Neuronal stem cell (in vitro differentiated cells): ENCODE results near the gene TRIM62.

Source experiments
- DNase-seq: peaks from one replicate; pipeline ENCODE4 v3.0.0-alpha.2; 2013; ENCODE audit warnings: low spot score
- H2AFZ ChIP-seq: one replicate; pipeline ENCODE4 v1.6.1; 2013; ENCODE audit warnings: mild to moderate bottlenecking, low read length, inconsistent platforms
- H2AK5ac ChIP-seq: 2 replicates; pipeline ENCODE4 v1.6.1; 2013; ENCODE audit warnings: low read depth, mild to moderate bottlenecking, inconsistent platforms, low read length, moderate library complexity, mixed read lengths
- H2BK120ac ChIP-seq: 2 replicates; pipeline ENCODE4 v1.6.1; 2013; ENCODE audit warnings: low read depth, mild to moderate bottlenecking, inconsistent platforms, low read length, moderate library complexity, mixed read lengths
- H2BK12ac ChIP-seq: one replicate; pipeline ENCODE4 v1.6.1; 2013; ENCODE audit warnings: low read length, inconsistent platforms
- H2BK15ac ChIP-seq: 2 replicates; pipeline ENCODE4 v1.6.1; 2013; ENCODE audit warnings: mild to moderate bottlenecking, low read length, inconsistent platforms, mixed read lengths
- H2BK5ac ChIP-seq: one replicate; pipeline ENCODE4 v1.6.1; 2013; ENCODE audit warnings: inconsistent platforms, mild to moderate bottlenecking, low read length, moderate library complexity
- H3K14ac ChIP-seq: one replicate; pipeline ENCODE4 v1.6.1; 2013; ENCODE audit warnings: low read length, inconsistent platforms
- H3K18ac ChIP-seq: 2 replicates; pipeline ENCODE4 v1.6.1; 2013; ENCODE audit warnings: low read length, inconsistent platforms
- H3K23ac ChIP-seq: 2 replicates; pipeline ENCODE4 v1.6.1; 2013; ENCODE audit warnings: low read depth, mild to moderate bottlenecking, mixed read lengths, low read length, inconsistent platforms; ENCODE audit not compliant: poor library complexity
- H3K27ac ChIP-seq: replicated peaks from 3 replicates; pipeline ENCODE4 v1.5.1; 2013; ENCODE audit warnings: low read length, inconsistent platforms
- H3K27me3 ChIP-seq, 3 experiments: 2 replicates each; pipeline ENCODE4 v1.6.1; 2013; ENCODE audit warnings: low read length in 3 of 3, mild to moderate bottlenecking in 2 of 3, inconsistent platforms in 1 of 3, low read depth in 1 of 3, mixed read lengths in 1 of 3, moderate library complexity in 1 of 3; ENCODE audit not compliant: control insufficient read depth in 3 of 3, insufficient read depth in 3 of 3
- H3K36me3 ChIP-seq, 2 donors: replicated peaks in 1 of 2; 2 replicates each; pipeline ENCODE4 v1.6.1; 2013; ENCODE audit warnings: low read length in 2 of 2; ENCODE audit not compliant: control insufficient read depth in 2 of 2, insufficient read depth in 2 of 2
- H3K4ac ChIP-seq: 2 replicates; pipeline ENCODE4 v1.6.1; 2013; ENCODE audit warnings: inconsistent platforms, mild to moderate bottlenecking, low read length, moderate library complexity
- H3K4me1 ChIP-seq, 2 donors: 1 replicate in 1 of 2; 2 replicates in 1 of 2; pipeline ENCODE4 v1.6.1; 2013; ENCODE audit warnings: low read length in 2 of 2, low read depth in 1 of 2; ENCODE audit not compliant: control insufficient read depth in 2 of 2, insufficient read depth in 1 of 2
- H3K4me2 ChIP-seq: one replicate; pipeline ENCODE4 v1.6.1; 2013; ENCODE audit warnings: mild to moderate bottlenecking, low read length, inconsistent platforms; ENCODE audit not compliant: insufficient read depth, poor library complexity, severe bottlenecking
- H3K4me3 ChIP-seq, 2 donors: 2 replicates each; pipeline ENCODE4 v1.5.1; 2013; ENCODE audit warnings: low read length in 2 of 2, mild to moderate bottlenecking in 2 of 2, inconsistent platforms in 1 of 2, moderate library complexity in 1 of 2
- H3K79me1 ChIP-seq: one replicate; pipeline ENCODE4 v1.6.1; 2013; ENCODE audit warnings: low read depth, mild to moderate bottlenecking, inconsistent platforms, low read length, moderate library complexity
- H3K9ac ChIP-seq: one replicate; pipeline ENCODE4 v1.6.1; 2013; ENCODE audit warnings: mild to moderate bottlenecking, low read depth, low read length, inconsistent platforms; ENCODE audit not compliant: poor library complexity
- H3K9me3 ChIP-seq, 2 donors: replicated peaks in 1 of 2; 2 replicates each; pipeline versions ENCODE3 to v1.6.1; 2013; ENCODE audit warnings: low read length in 2 of 2, mild to moderate bottlenecking in 2 of 2, inconsistent platforms in 1 of 2, low read depth in 1 of 2, mixed read lengths in 1 of 2, moderate library complexity in 1 of 2; ENCODE audit not compliant: control insufficient read depth in 2 of 2, insufficient read depth in 1 of 2
- H4K8ac ChIP-seq: one replicate; pipeline ENCODE4 v1.6.1; 2013; ENCODE audit warnings: low read depth, mild to moderate bottlenecking, inconsistent platforms, low read length, moderate library complexity
- H4K91ac ChIP-seq: one replicate; pipeline ENCODE4 v1.6.1; 2013; ENCODE audit warnings: low read length, low read depth, mild to moderate bottlenecking, inconsistent platforms; ENCODE audit not compliant: poor library complexity
- WGBS, 2 donors: extraction: QIAGEN DNeasy Blood & Tissue Kit; methylation state at CpG; one replicate each; pipeline ENCODE4 v1.1.7; 2013; ENCODE audit warnings: missing lambda C conversion rate in 2 of 2, mixed read lengths in 1 of 2; ENCODE audit not compliant: insufficient read length in 2 of 2, insufficient replicate concordance in 1 of 2; ENCODE audit errors: extremely low coverage in 2 of 2; 5-methylcytosine and 5-hydroxymethylcytosine counted together

Gene TRIM62

GRCh38 chr1:33150522-33150921 is 31.3 kb downstream of the TRIM62 start:
- H4K8ac ChIP-seq: no peak overlapping the region
- no peak overlapping the region for H2BK15ac ChIP-seq
- no peaks in the 10 kb centered on the region for H3K79me1 ChIP-seq
- no peaks in the 10 kb centered on the region for H3K27me3 ChIP-seq
- H3K9me3 ChIP-seq: no peaks in the 10 kb centered on the region
- no CpG with 5 or more reads among the region's 4 CpGs for whole genome bisulfite sequencing, 2 donors
- peaks cover 28 to 35% of the 10 kb centered on the region in 2 donors for H3K4me1 ChIP-seq
- H3K9ac ChIP-seq: no peak overlapping the region
- no peak overlapping the region for H3K4me2 ChIP-seq
- H3K4me3 ChIP-seq: no peak overlapping the region
- no peak overlapping the region for H2BK120ac ChIP-seq
- peak overlapping the region; percentile 2 for H2BK12ac ChIP-seq
- H3K4ac ChIP-seq: no peak overlapping the region
- no peak overlapping the region for H3K27ac ChIP-seq
- H3K23ac ChIP-seq: no peak overlapping the region
- peaks cover 2 to 70% of the 10 kb centered on the region in 2 donors for H3K36me3 ChIP-seq
- no peak overlapping the region for H2AK5ac ChIP-seq
- no peak overlapping the region for H3K14ac ChIP-seq
- H3K18ac ChIP-seq: peak overlapping the region; percentile 76
- no peak overlapping the region for H4K91ac ChIP-seq
- H2AFZ ChIP-seq: no peak overlapping the region
- no peak for DNase-seq
- H2BK5ac ChIP-seq: no peak overlapping the region

DNA sequence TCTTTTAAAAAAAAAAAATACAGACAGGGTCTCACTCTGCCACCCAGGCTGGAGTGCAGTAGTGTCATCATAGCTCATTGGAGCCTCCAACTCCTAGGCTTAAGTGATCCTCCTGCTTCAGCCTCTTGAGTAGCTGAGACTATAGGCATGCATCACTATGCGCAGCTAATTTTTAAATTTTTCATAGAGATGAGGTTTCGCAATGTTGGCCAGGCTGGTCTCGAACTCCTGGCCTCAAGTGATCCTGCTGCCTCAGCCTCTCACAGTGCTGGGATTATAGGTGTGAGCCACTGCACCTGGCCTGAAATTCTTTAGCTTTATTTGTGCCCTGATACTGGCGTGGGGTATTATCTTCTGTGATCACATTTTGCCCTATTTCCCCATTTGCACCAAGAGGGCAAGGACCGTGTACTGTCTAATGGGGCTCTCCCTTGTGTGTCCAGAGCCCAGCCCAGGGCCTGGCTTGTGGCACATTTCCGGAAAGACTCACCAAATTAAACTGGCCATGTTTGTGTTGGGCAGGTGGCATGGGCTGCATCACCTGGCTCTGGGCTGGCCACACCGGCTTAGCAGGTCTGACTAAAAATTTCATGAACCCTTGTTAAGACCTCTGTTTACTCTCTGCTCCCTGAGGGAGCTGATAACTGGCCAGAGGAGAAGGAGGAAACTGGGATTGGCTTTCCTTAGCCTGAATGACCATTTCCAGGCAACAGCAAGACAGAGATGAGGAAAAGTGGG is 32.2 kb downstream of the TRIM62 start:
- no peak for DNase-seq
- Histone ChIP-seq H2BK15ac (no peak overlapping the region), H3K4me2 (no peak overlapping the region), H3K36me3 (peaks cover 2 to 74% of the 10 kb centered on the region in 2 donors), H3K4ac (no peak overlapping the region), H2AFZ (no peak overlapping the region), H3K4me3 (no peak overlapping the region), H2BK12ac (no peak overlapping the region), H2BK120ac (no peak overlapping the region), H3K27ac (no peak overlapping the region), H2BK5ac (no peak overlapping the region), H3K14ac (no peak overlapping the region), H4K91ac (no peak overlapping the region), H3K23ac (no peak overlapping the region), H4K8ac (no peak overlapping the region), H3K9me3 (no peaks in the 10 kb centered on the region), H2AK5ac (no peak overlapping the region), H3K18ac (no peak overlapping the region), H3K79me1 (no peaks in the 10 kb centered on the region), H3K4me1 (peaks cover 28 to 35% of the 10 kb centered on the region in 2 donors), H3K27me3 (no peaks in the 10 kb centered on the region), H3K9ac (no peak overlapping the region)
- no CpG with 5 or more reads among the region's 7 CpGs for WGBS, 2 donors

GRCh38 chr1:33148615-33149014 is 33.2 kb downstream of the TRIM62 start:
- no CpG with 5 or more reads among the region's 3 CpGs for WGBS, 2 donors
- Histone ChIP-seq H3K9me3 (no peaks in the 10 kb centered on the region), H3K23ac (no peak overlapping the region), H2AK5ac (no peak overlapping the region), H3K4me1 (peaks cover 28 to 30% of the 10 kb centered on the region in 2 donors), H4K8ac (no peak overlapping the region), H3K18ac (no peak overlapping the region), H3K9ac (no peak overlapping the region), H3K27ac (no peak overlapping the region), H3K27me3 (no peaks in the 10 kb centered on the region), H3K79me1 (no peaks in the 10 kb centered on the region), H2BK5ac (no peak overlapping the region), H3K4me2 (no peak overlapping the region), H2AFZ (no peak overlapping the region), H3K36me3 (peaks cover 2 to 75% of the 10 kb centered on the region in 2 donors), H2BK120ac (no peak overlapping the region), H3K4me3 (no peak overlapping the region), H3K4ac (no peak overlapping the region), H3K14ac (no peak overlapping the region), H2BK15ac (no peak overlapping the region), H4K91ac (no peak overlapping the region), H2BK12ac (no peak overlapping the region)
- no peak for DNase-seq

DNA sequence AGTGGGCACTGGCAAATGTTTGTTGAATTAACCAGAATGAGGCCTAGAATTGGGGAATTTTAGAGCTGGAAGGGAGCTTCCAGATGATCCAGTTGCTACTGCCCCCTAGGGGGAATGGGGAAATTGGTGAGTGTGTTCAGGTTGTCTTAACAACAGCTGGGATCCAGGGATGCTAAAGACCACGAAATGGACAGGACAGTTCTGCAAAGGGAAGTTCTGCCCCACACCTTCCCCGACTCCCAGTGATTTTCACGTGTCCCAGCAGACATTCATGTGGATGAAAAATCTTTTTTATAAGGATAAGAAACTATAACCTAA is 33.9 kb downstream of the TRIM62 start:
- no peak overlapping the region for H3K4me3 ChIP-seq
- no peak overlapping the region for H2AFZ ChIP-seq
- DNase-seq: no peak
- H3K79me1 ChIP-seq: no peaks in the 10 kb centered on the region
- no peaks in the 10 kb centered on the region for H3K9me3 ChIP-seq
- no peak overlapping the region for H2BK15ac ChIP-seq
- peaks cover 24 to 28% of the 10 kb centered on the region in 2 donors for H3K4me1 ChIP-seq
- H3K27me3 ChIP-seq: no peaks in the 10 kb centered on the region
- no peak overlapping the region for H2BK12ac ChIP-seq
- H2BK120ac ChIP-seq: no peak overlapping the region
- H3K4me2 ChIP-seq: no peak overlapping the region
- H3K14ac ChIP-seq: no peak overlapping the region
- H3K27ac ChIP-seq: no peak overlapping the region
- H4K8ac ChIP-seq: no peak overlapping the region
- H3K18ac ChIP-seq: no peak overlapping the region
- no peak overlapping the region for H3K4ac ChIP-seq
- no peak overlapping the region for H2AK5ac ChIP-seq
- no peak overlapping the region for H4K91ac ChIP-seq
- no peak overlapping the region for H2BK5ac ChIP-seq
- peaks cover 2 to 72% of the 10 kb centered on the region in 2 donors for H3K36me3 ChIP-seq
- no peak overlapping the region for H3K9ac ChIP-seq
- WGBS, 2 donors: no CpG with 5 or more reads among the region's 3 CpGs
- H3K23ac ChIP-seq: no peak overlapping the region
